GM18519 (cell line): Measurements from ENCODE around the gene PRDM16.

Source experiments
- ATAC-seq: cut with Tn5 transposase; IDR thresholded peaks from one replicate; pipeline ENCODE4 v1.9.1; 2021; ENCODE audit warnings: mild to moderate bottlenecking, moderate library complexity; ENCODE audit not compliant: unreplicated experiment, low FRiP score

The PRDM16 gene

DNA sequence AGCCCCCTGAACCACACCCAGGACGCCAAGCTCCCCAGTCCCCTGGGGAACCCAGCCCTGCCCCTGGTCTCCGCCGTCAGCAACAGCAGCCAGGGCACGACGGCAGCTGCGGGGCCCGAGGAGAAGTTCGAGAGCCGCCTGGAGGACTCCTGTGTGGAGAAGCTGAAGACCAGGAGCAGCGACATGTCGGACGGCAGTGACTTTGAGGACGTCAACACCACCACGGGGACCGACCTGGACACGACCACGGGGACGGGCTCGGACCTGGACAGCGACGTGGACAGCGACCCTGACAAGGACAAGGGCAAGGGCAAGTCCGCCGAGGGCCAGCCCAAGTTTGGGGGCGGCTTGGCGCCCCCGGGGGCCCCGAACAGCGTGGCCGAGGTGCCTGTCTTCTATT lies 342.8 kb downstream of the PRDM16 start:
- ATAC-seq = no peak

DNA sequence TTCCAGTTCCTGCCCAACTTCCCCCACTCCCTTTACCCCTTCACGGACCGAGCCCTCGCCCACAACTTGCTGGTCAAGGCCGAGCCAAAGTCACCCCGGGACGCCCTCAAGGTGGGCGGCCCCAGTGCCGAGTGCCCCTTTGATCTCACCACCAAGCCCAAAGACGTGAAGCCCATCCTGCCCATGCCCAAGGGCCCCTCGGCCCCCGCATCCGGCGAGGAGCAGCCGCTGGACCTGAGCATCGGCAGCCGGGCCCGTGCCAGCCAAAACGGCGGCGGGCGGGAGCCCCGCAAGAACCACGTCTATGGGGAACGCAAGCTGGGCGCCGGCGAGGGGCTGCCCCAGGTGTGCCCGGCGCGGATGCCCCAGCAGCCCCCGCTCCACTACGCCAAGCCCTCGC lies 343.4 kb downstream of the PRDM16 start:
- no peak for ATAC-seq

DNA sequence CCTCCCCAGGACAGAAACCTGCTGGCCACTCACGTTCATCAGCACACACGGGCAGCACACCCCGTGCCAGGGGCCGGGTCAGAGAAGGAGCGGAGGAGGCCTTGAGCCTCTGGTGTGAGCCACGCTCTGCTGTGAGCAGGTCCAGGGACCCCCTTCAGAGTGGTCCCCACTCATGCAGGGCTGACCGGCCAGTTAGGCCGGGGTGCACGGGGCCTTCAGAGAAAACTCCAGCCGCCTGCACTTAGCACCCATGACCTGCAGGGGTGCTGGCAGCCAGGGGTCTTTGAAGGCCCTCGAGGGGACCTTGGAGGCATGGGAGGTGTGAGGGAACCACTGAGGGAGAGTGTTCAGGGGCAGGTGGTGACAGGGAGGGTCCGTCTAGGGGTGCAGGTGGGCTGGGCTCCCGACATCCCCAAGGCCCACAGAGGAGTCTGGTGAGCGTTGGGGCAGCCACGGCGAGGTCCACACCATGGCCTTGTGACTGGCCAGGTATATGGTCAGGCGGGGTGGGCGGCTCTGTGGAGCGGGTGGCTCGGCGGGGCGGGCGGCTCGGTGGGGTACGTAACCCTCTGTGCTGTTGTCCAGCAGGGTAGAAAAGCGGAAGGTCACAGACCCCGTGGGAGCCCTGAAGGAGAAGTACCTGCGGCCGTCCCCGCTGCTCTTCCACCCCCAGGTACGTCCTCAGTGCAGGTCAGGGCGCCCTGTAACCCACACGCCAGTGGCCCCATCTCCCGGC lies 345.1 kb downstream of the PRDM16 start:
- ATAC-seq = no peak

DNA sequence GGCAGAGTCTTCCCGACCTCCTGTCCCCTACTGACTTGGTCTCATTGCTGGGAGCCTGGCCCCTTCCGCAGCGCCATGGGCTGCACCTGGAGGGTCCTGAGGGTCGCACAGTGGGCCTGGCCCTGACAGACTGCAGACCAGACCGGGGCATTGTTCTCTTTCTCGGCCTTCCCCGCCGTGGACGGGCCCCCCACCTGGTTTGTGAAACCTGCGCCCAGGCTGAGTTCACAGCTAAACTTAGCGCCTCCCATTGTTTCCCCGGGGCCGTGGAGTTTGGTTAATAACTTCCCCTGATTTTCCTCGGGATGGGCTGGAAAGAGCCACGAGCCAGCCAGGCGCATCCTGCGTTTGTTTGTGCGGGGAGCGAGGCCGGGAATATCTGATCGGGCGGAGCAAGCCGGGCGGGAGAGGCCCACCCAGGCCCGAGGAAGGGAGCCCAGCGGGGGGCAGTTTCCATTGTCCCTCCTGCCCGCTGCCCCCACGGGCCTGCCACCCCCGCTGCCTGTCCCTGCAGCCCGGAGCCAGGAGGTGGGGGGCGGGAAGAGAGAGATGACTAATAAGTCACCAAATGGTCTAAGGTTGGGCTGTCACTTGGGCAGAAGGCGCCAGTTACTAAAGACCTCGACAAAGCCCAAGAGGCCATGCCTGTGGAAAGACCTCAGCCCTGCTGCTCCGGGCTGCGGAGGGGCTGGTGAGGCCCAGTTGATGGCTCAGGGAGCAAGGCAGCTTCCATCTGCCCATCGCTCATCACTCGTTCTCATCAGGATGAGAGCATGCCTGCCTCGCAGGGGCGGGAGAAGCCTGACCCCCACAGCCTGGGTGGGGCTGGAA lies 346.5 kb downstream of the PRDM16 start:
- no peak for ATAC-seq

DNA sequence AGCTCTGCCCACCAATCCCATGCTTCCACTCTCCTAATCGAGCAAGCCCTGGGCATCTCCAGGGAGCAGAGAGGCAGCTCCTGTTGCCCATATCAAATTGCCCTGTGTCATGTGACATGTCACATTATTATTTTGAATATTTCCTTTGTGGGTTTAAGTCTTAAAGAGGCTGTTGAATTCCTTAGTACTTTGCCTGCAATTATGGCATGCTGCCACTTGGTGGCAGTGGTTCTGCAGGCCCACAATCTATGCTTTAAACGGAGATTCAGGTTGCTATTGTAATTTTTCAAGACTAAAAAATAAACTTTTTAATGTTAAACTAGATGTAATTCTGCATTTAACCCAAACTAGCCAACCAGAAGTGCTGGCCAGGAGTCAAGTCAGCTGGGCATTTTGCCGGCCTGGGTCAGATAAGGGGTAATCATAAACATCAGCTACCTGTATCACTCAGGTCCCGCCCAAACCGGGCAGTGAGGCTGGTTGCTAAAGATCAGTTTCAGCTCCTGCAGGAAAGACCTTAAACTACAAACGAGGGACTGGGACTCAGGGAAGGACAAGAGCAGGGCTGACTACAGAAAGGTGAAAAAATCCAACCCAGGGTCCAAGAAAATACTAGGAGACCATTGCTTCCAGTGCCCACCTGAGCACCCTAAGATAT lies 348.2 kb downstream of the PRDM16 start:
- no peak for ATAC-seq

DNA sequence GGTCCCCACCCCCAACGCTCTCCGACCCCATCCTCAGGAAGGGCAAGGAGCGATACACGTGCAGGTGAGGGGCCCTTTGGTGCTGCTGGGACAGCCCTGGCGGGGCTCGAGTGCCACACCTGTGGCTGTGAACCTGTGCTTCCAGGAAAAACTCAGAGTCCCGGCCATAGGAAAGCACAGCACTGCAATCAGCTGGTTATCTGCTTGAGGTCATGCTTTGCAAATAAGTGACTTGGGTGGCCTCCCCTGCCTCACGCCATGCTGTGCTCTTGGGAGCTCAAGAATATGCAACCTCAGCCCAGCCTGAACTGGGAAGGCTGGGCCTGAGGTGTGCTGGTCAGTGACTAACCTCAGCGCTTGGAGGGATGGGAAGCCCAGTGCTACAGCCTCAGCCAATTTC lies 348.9 kb downstream of the PRDM16 start:
- no peak for ATAC-seq

DNA sequence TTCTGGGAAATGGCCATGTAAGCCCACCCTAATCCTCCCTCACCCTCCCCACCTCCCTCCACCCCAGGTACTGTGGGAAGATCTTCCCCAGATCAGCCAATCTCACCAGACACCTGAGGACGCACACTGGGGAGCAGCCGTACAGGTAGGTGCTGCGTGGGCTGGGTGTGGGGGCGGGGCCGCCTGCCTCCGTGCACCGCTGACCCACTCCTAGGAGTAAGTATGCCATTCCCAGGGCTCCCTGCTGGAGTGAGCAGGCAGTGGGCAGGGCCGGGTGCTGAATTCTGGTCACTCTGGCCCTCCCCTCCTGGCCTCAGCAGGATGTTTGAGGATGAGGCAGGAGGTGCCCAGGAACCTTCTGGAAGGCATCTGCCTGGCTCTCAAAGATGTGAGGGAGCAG lies 349.6 kb downstream of the PRDM16 start:
- no peak for ATAC-seq

DNA sequence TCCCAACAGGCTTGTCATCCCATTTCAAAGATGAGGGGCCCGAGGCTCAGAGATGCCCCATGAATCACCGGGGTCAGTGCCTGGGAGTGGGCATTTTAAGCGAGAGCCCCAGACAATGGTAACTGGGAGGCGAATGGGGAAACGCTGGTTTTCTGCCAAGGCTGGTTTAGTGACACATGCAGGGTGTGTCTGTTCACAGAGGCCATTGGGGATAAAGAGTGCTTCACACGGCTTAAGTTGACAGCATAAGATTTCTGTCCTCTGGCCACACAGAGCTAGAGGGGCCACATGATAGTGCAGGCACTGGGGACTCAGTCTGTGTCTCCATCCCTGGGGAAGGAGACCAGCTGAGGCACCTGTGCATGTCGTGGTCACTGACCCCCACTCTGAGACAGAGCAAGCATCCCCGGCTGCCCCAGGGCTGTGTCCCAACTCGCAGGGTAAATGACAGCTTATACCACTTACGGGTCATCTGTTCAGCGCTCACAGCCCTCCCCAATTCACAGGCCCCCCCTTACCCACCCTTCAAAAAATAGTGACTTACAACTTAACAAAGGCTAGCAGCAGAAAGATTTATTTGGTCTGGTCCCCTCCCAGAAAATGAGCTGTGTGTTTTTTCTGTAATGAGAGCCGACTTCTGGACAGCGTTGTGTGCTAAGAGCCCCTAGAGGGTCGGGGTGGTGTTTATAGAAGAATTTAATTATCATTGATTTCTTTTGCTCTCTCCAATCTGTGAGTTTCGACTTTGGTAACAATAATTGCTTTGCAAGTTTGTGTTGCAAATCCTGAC lies 350.6 kb downstream of the PRDM16 start:
- no peak for ATAC-seq

DNA sequence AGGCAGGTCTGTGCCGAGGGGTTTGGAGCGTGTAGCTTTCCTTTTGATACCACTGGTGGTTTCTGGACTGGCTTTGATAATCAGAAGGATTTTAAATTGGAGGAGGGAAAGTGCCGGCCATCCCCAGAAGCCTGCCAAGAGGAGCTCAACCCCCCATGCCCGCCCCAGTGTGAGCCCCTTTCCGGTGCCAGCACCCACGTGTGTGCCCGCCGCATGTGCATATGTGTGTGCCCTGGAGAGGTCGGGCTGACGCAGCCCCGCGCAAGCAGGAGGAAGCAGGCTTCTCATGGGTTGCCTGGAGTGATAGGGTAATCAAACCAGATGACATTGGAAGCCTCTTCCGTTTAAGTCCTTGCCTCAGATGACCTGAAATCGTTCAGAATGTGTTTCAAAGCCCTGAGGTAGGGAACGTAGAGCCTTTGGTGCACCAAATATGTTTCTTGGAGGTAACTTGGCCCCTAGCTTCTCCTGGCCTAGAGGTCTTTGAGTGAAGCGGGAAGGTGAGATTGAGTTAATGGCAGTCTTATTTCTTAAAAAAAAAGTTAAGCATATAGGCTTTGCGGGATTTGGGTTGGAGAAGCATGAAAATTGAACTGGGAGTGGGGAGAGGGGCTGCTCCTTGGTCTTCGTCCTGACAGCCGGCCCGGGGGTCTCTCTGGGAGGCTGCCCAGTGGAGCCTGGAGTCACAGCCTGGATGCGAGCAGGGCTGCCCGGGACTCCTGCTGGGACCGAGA lies 351.4 kb downstream of the PRDM16 start:
- ATAC-seq = no peak

DNA sequence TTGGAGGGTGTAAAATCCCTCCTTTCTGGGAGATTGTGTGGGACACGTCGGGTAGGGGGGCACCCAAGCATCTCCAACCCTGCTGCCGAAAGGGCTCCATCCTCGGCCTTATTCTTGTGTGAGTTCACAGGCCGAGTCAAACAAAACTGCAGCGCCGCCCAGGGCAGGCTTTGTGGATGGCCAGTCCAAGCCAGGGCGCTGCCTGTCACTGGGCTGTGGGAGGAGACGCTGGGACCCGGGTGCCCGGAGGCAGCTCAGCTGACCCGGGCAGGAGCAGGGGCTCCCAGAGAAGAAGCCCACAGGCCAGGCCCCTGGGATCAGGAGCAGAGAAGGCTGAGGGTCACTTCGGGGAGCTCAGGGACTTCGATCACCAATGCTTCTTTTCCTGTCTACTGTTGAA lies 353.6 kb downstream of the PRDM16 start:
- ATAC-seq = no peak

DNA sequence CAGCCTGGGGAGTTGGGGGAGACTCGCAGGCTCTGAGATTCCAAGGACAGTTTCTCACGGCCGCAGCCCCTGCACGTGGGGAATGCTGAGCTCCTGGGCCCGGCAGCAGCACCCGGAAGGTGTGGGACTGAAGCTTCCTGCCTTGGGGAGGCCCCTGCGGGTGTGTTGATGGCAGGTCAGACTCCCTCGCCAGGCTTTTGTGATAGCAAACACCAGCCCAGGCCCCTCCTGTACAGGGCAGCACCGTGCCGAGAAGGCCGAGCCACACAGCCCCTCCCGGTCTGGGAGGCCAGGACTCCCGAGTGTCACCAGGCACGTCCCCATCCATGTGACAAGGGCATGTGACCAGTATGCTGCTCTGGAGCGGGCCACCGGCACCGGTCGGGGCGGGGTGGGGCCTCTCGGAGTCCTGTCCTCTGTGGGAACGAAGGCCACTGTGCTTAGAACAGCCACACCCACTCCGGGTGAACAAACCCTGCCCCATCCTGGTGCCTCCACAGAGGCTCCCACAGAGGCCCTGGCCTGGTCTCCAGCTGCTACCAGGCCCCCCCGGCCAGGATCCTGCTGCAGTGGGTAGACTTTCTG lies 354.3 kb downstream of the PRDM16 start:
- ATAC-seq = no peak

DNA sequence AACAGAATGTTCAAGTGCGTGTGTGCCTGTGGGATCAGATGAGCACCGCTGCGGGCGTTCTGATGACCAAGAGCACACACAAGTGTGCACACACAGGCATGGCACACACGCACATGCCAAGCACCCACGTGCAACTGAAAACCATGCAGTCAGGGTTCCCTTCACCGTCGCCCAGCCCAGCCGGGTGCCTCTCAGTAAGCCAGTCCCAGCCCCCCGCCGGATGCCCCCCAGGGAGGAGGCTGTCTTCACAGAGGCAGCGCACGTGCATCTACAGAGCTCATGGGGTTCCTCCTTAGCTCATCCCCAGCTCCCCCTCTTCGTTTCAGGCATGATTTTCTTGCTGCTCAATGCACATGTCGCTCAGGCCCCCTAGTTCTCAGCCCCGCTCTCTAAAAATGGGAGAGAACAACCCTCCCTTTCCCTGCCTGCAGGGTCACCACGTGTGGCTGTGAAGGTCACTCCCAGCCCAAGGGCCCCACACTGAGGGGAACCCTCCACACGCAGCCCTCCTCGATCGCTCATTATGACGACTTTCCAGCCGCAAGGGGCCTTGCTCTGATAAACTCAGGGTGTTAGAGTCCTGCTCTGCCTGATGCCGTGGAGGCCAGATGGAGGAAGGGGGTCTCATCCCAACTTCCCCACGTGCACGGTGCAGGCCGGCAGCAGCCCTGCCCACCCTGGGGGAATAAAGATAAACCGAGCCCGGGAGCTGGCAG lies 355.1 kb downstream of the PRDM16 start:
- no peak for ATAC-seq

DNA sequence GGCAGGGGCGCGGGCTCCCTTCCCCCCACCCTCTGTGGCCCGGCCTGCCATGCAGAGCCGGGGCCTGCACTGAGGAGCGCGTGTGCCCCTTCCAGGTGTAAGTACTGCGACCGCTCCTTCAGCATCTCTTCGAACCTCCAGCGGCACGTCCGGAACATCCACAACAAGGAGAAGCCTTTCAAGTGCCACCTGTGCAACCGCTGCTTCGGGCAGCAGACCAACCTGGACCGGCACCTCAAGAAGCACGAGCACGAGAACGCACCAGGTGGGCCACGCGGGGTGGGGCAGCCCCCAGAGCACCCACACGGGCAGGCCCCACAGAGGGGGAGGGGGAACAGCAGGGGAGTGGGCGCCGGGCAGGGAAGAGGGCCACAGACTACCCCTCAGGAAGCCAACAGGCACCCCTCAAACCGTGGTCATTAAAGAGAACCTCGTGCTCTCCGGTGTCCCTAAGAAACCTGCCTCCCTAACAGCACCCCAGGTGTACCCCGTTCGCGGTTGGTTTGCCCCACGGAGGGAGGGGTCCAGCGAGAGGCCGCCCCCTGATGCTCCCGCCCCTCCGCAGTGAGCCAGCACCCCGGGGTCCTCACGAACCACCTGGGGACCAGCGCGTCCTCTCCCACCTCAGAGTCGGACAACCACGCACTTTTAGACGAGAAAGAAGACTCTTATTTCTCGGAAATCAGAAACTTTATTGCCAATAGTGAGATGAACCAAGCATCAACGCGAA lies 356.6 kb downstream of the PRDM16 start:
- no peak for ATAC-seq

DNA sequence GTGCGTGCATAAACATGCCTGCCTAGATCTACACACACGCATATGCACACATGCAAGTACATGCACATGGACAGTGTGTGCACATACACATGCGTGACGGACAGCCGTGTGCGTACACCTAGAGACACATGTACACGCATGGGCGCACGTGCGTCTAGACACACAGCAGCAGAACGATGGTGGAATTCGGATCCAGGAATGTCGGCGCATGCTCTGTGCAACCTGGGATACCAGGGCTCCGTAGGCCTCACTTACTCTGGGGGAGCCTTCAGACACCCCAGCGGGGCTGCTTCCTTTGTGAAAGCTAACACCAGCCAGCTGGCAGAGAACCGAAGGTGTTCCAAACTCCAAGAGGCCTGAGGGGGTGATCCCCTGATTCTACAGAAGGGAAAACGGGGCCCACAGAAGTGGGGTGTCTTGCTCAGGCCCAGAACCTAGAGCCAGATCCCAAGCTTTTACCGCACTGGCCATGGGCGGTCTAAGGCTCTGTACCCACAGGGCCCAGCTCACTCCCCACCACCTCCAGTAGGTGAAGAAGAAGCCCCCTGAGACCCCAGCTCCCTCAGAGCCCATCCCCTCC lies 358.0 kb downstream of the PRDM16 start:
- no peak for ATAC-seq

DNA sequence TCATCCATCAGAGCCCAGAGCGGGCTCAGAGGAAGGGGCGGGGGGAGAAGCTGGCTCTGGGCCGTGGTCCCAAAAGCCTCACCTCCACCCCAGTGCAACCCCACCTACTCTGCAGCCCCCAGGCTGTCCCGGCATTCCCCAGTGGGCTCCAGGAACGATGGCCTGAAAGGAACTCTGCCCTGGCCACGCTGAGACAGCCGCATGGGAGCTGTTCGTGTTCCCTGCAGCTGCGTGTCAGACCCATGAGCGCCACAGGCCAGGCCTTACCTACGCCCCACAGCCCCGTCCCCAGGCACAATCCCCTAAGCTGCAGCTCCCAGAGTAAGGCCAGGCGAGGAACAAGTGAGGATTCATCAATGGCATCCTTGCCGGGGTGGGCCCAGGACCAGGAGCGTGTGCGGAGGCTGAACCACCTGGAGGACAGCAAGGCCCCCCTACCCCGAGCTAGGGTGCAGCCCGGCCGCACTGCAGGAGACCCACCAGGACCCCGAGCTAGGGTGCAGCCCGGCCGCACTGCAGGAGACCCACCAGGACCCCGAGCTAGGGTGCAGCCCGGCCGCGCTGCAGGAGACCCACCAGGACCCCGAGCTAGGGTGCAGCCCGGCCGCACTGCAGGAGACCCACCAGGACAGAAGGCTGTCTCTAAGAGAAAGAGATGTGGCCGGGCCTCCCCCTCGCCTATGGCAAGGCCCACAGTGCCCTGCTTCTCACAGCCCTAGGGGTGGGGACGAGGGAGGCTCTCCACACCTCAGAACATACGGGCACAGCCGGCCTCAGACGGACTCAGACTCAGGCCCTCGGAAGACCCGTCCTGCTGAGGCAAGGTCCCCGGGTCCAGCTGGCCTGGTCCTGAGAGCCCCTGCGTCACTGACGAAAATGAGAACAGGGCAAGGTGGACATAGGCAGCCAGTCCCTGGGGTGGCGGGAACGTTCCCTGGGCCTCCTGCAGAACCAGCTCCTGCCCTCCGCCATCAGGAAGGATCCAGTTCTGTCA lies 359.0 kb downstream of the PRDM16 start:
- no peak for ATAC-seq

DNA sequence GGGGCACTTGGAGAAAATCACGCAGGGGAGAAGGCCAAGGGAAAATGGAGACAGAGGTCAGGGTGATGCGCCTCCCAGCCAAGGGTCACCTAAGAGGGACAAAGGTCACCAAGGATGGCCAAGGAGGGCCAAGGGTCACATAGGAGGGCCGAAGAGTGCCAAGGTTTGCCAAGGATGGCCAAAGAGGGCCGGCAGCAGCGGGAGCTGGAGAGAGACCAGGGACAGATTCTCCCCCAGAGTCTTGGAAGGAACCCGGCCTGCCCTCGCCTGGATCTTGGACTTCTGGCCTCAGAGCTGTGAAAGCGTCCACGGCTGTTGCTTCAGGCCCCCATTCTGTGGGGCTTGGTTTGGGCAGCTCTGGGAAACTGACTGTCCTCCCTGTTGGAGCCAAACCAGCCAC lies 359.9 kb downstream of the PRDM16 start:
- ATAC-seq = no peak

DNA sequence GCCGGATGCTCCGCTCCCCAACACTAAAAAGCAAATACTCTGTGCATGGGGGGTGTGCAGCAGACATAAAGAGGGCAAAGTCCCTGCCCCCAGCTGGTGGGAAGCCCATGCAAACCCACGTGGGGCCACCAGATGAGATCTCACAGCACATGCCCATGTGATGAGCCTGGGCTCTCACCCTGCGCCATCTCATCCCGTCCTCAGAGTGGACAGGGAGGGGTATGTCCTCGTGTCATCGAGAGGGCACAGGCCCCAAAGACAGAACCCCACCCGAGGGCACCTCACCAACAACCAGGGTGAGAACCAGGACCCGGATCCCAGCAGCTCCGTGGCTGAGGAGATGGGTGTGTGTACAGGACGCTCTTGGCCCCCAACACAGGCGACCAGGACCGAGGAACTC lies 360.3 kb downstream of the PRDM16 start:
- no peak for ATAC-seq
